WTC11 (cell line): Measurements from ENCODE around the gene EIF3A. TPM values are rescaled to one million over a fixed set of nuclear protein-coding genes. Genes with fewer than 3 reads are reported as not detected.

Experiments
- AR ChIP-seq: fragments of 250-450 bp; sonication (Bioruptor Pico); IDR thresholded peaks from 2 replicates; pipeline ENCODE4 v1.9.0; 2021; ENCODE audit warnings: mild to moderate bottlenecking
- E2F1 ChIP-seq: sonication (generic); formaldehyde crosslinking; IDR thresholded peaks from 2 replicates; pipeline ENCODE4 v1.8.0; 2022; ENCODE audit warnings: mild to moderate bottlenecking, missing genetic modification reagents
- E2F4 ChIP-seq: sonication (generic); formaldehyde crosslinking; IDR thresholded peaks from 2 replicates; pipeline ENCODE4 v1.8.1; 2022; ENCODE audit warnings: low read depth, mild to moderate bottlenecking, moderate library complexity, missing genetic modification reagents, borderline replicate concordance
- FOXK1 ChIP-seq: sonication (generic); formaldehyde crosslinking; IDR thresholded peaks from 2 replicates; pipeline ENCODE4 v1.8.0; 2022; ENCODE audit warnings: mild to moderate bottlenecking, moderate library complexity, missing genetic modification reagents
- FOXP1 ChIP-seq: sonication (generic); formaldehyde crosslinking; IDR thresholded peaks from 2 replicates; pipeline ENCODE4 v1.8.0; 2022; ENCODE audit warnings: missing genetic modification reagents, mild to moderate bottlenecking, moderate library complexity, borderline replicate concordance
- FOXP4 ChIP-seq: sonication (generic); formaldehyde crosslinking; IDR thresholded peaks from 2 replicates; pipeline ENCODE4 v1.8.0; 2022; ENCODE audit warnings: mild to moderate bottlenecking, missing genetic modification reagents
- KAT7 ChIP-seq: sonication (generic); formaldehyde crosslinking; IDR thresholded peaks from 2 replicates; pipeline ENCODE4 v1.8.1; 2023; ENCODE audit warnings: missing genetic modification reagents, mild to moderate bottlenecking, borderline replicate concordance
- MAX ChIP-seq: sonication (generic); formaldehyde crosslinking; IDR thresholded peaks from 2 replicates; pipeline ENCODE4 v1.8.0; 2022; ENCODE audit warnings: mild to moderate bottlenecking, missing genetic modification reagents
- MLX ChIP-seq: sonication (generic); formaldehyde crosslinking; IDR thresholded peaks from 2 replicates; pipeline ENCODE4 v1.8.1; 2023; ENCODE audit warnings: mild to moderate bottlenecking, missing genetic modification reagents, moderate library complexity
- MYBL2 ChIP-seq: sonication (generic); formaldehyde crosslinking; IDR thresholded peaks from 2 replicates; pipeline ENCODE4 v1.8.1; 2023; ENCODE audit warnings: mild to moderate bottlenecking, moderate library complexity, missing genetic modification reagents
- PRDM15 ChIP-seq: sonication (generic); formaldehyde crosslinking; IDR thresholded peaks from 2 replicates; pipeline ENCODE4 v1.8.0; 2022; ENCODE audit warnings: missing genetic modification reagents
- PREB ChIP-seq: sonication (generic); formaldehyde crosslinking; IDR thresholded peaks from 2 replicates; pipeline ENCODE4 v1.8.1; 2022; ENCODE audit warnings: mild to moderate bottlenecking, missing genetic modification reagents, moderate library complexity, borderline replicate concordance
- SMAD3 ChIP-seq: sonication (generic); formaldehyde crosslinking; IDR thresholded peaks from 2 replicates; pipeline ENCODE4 v1.8.0; 2022; ENCODE audit warnings: missing genetic modification reagents, mild to moderate bottlenecking, borderline replicate concordance
- SOX15 ChIP-seq: fragments of 250-450 bp; sonication (Bioruptor Pico); IDR thresholded peaks from 2 replicates; pipeline ENCODE4 v1.9.0; 2021; ENCODE audit warnings: mild to moderate bottlenecking
- STAT6 ChIP-seq: sonication (generic); formaldehyde crosslinking; conservative IDR thresholded peaks from 2 replicates; pipeline ENCODE4 v1.8.1; 2023; ENCODE audit warnings: mild to moderate bottlenecking, low read depth, missing genetic modification reagents, moderate library complexity
- TP53 ChIP-seq: sonication (generic); formaldehyde crosslinking; IDR thresholded peaks from 2 replicates; pipeline ENCODE4 v1.8.1; 2023; ENCODE audit warnings: mild to moderate bottlenecking, missing genetic modification reagents
- ZNF219 ChIP-seq: sonication (generic); formaldehyde crosslinking; IDR thresholded peaks from 2 replicates; pipeline ENCODE4 v1.8.0; 2023; ENCODE audit warnings: missing genetic modification reagents, mild to moderate bottlenecking, borderline replicate concordance
- ZNF512 ChIP-seq: sonication (generic); formaldehyde crosslinking; IDR thresholded peaks from 2 replicates; pipeline ENCODE4 v1.8.1; 2022; ENCODE audit warnings: missing genetic modification reagents, borderline replicate concordance
- total RNA-seq: library from RNA; stranded (reverse); gene quantifications from 3 replicates; pipeline ENCODE4 v1.2.3, GENCODE V29; 2021

EIF3A gene
- total RNA-seq, 1 experiment from 2014 or later, result 213 TPM

GRCh38 chr10:119080521-119081259 lies at the start of gene EIF3A (continued):
- peak; percentile 39; the same call in 1 of the 2 replicates for TF ChIP-seq PRDM15 (CRISPR knock-in tag)
- TF ChIP-seq SOX15 (CRISPR knock-in tag), result no peak
- TF ChIP-seq MYBL2, result peak; percentile 78; the same call in 1 of the 2 replicates
- TF ChIP-seq STAT6 (CRISPR knock-in tag), result no peak
- peak; percentile 94 for TF ChIP-seq MAX
- TF ChIP-seq KAT7 (CRISPR knock-in tag), result no peak
- no peak for TF ChIP-seq ZNF219
- no peak for TF ChIP-seq AR
- peak; percentile 13; the same call in 1 of the 2 replicates for TF ChIP-seq SMAD3 (CRISPR knock-in tag)
- 0 out of 2 replicates have a peak, but pooled peaks have one; percentile 35 for TF ChIP-seq PREB (CRISPR knock-in tag)
- no peak for TF ChIP-seq FOXP4 (CRISPR knock-in tag)
- TF ChIP-seq E2F4 (CRISPR knock-in tag), result peak; percentile 19; the same call in 1 of the 2 replicates
- TF ChIP-seq FOXK1, result peak; percentile 75
- no peak for TF ChIP-seq MLX (CRISPR knock-in tag)
- TF ChIP-seq ZNF512, result no peak
- TF ChIP-seq E2F1 (CRISPR knock-in tag), result 0 out of 2 replicates have a peak, but pooled peaks have one; percentile 63
- TF ChIP-seq FOXP1 (CRISPR knock-in tag), result peak; percentile 86
- TF ChIP-seq TP53 (CRISPR knock-in tag), result no peak
